Neural progenitor cell (in vitro differentiated cells): ENCODE measurements around the gene CYBB.

Source experiments
- CTCF ChIP-seq: fragments of 200-600 bp; sonication (generic); IDR thresholded peaks from 2 replicates; pipeline ENCODE4 v1.5.1; 2017; ENCODE audit warnings: antibody characterized with exemption, mild to moderate bottlenecking
- EZH2 ChIP-seq: fragments of 200-600 bp; sonication (generic); IDR thresholded peaks from 2 replicates; pipeline ENCODE4 v1.6.1; 2017; ENCODE audit warnings: antibody characterized with exemption, mild to moderate bottlenecking, moderate library complexity

GRCh38 chrX:37830371-37830770, 50.5 kb downstream of the CYBB start:
- TF ChIP-seq CTCF (no peak), EZH2 (no peak)
